ENCODE results near the gene LARP4B.

Gene LARP4B

GRCh38 chr10:865257-865656, 66.2 kb downstream of the LARP4B start:
- no peak for TF ChIP-seq CTCF (IDR thresholded peaks at IDR 0.05; ENCODE audit: insufficient read depth, low read length, missing control alignments)
- no peak for DNase-seq (ENCODE audit: low read depth, low spot score)
- CTCF ChIA-PET = no interaction called here
- POLR2A ChIA-PET = no interaction called here
- H3K4me3 ChIP-seq (ENCODE audit: low read depth, low read length) = no peak overlapping the region

GRCh38 chr10:860519-860918, 71.0 kb downstream of the LARP4B start:
- DNase-seq (ENCODE audit: low read depth, low spot score) = no peak
- H3K4me3 ChIP-seq (ENCODE audit: low read depth, low read length) = no peak overlapping the region
- no peak for TF ChIP-seq CTCF (IDR thresholded peaks at IDR 0.05; ENCODE audit: insufficient read depth, low read length, missing control alignments)
- ChIA-PET POLR2A (no interaction called here), CTCF (no interaction called here)

- no peak overlapping the region for H3K4me3 ChIP-seq (ENCODE audit: low read depth, low read length)
- TF ChIP-seq CTCF (IDR thresholded peaks at IDR 0.05; ENCODE audit: insufficient read depth, low read length, missing control alignments) = no peak
- CTCF ChIA-PET = interaction anchor here (1.6 kb wide), 1 partner anchor 16 kb away, joined by 5 read pairs; no protein-coding TSS in a partner anchor
- POLR2A ChIA-PET = no interaction called here
- DNase-seq (ENCODE audit: low read depth, low spot score) = no peak
These were observed 74.9 kb downstream of the LARP4B start for GRCh38 chr10:856416-857157.

GRCh38 chr10:855671-856070, 75.8 kb downstream of the LARP4B start:
- TF ChIP-seq CTCF (IDR thresholded peaks at IDR 0.05; ENCODE audit: insufficient read depth, low read length, missing control alignments) = no peak
- CTCF ChIA-PET = interaction anchor here (0.6 kb wide), 1 partner anchor 13 kb away, joined by 3 read pairs; no protein-coding TSS in a partner anchor
- POLR2A ChIA-PET = no interaction called here
- no peak for DNase-seq (ENCODE audit: low read depth, low spot score)
- H3K4me3 ChIP-seq (ENCODE audit: low read depth, low read length) = no peak overlapping the region

- no peak for DNase-seq (ENCODE audit: low read depth, low spot score)
- no peak for TF ChIP-seq CTCF (IDR thresholded peaks at IDR 0.05; ENCODE audit: insufficient read depth, low read length, missing control alignments)
- no peak overlapping the region for H3K4me3 ChIP-seq (ENCODE audit: low read depth, low read length)
- CTCF ChIA-PET = no interaction called here
- POLR2A ChIA-PET = no interaction called here
These were observed 76.4 kb downstream of the LARP4B start for GRCh38 chr10:855079-855478.

GRCh38 chr10:853017-853416, 78.5 kb downstream of the LARP4B start:
- H3K4me3 ChIP-seq (ENCODE audit: low read depth, low read length) = no peak overlapping the region
- DNase-seq (ENCODE audit: low read depth, low spot score) = no peak
- ChIA-PET CTCF (no interaction called here), POLR2A (no interaction called here)
- TF ChIP-seq CTCF (IDR thresholded peaks at IDR 0.05; ENCODE audit: insufficient read depth, low read length, missing control alignments) = no peak

All from AG04449 (cell line).